H1 (cell line): ENCODE results near the gene PPP1R12A. TPM values are rescaled to one million over a fixed set of nuclear protein-coding genes. Genes with fewer than 3 reads are reported as not detected.

Experiments used
- CTCF ChIA-PET: fragments of 300-600 bp; sonication (Branson Sonifier 250); formaldehyde crosslinking; loops from one replicate; lab custom pipeline; 2021; ENCODE audit not compliant: partially characterized antibody; lab: Charles Lee
- POLR2A ChIA-PET: fragments of 300-600 bp; sonication (Branson Sonifier 250); formaldehyde crosslinking; loops from one replicate; lab custom pipeline; 2021; ENCODE audit warnings: inconsistent platforms; ENCODE audit not compliant: partially characterized antibody; lab: Charles Lee
- DNase-seq, 2 experiments: peaks; one replicate each; pipeline versions ENCODE4 v3.0.0 to v3.0.0-alpha.2; 2010 to 2022; ENCODE audit warnings: low spot score in 2 of 2, low read depth in 1 of 2, mixed read lengths in 1 of 2
- FAIRE-seq: peaks from 2 replicates; lab custom pipeline; 2011; peaks lifted over from hg19 to GRCh38; lab: Jason Lieb, UNC
- H2AFZ ChIP-seq: 2 replicates; pipeline ENCODE4 v1.8.1; 2012; ENCODE audit warnings: low read length, inconsistent platforms
- H2AK5ac ChIP-seq: 2 replicates; pipeline ENCODE4 v1.6.1; 2013; ENCODE audit warnings: low read depth, low read length
- H2BK120ac ChIP-seq: replicated peaks from 2 replicates; pipeline ENCODE3; 2013; ENCODE audit warnings: low read depth, low read length, inconsistent platforms
- H2BK12ac ChIP-seq: 2 replicates; pipeline ENCODE4 v1.6.1; 2013; ENCODE audit warnings: low read depth, low read length
- H2BK15ac ChIP-seq: 2 replicates; pipeline ENCODE4 v1.6.1; 2013; ENCODE audit warnings: low read length
- H2BK20ac ChIP-seq: 2 replicates; pipeline ENCODE4 v1.6.1; 2013; ENCODE audit warnings: low read length
- H2BK5ac ChIP-seq: 2 replicates; pipeline ENCODE4 v1.6.1; 2013; ENCODE audit warnings: low read depth, low read length
- H3K14ac ChIP-seq: 2 replicates; pipeline ENCODE4 v1.6.1; 2013; ENCODE audit warnings: inconsistent platforms; ENCODE audit not compliant: insufficient read length
- H3K18ac ChIP-seq: 2 replicates; pipeline ENCODE4 v1.6.1; 2013; ENCODE audit warnings: low read length; ENCODE audit errors: extremely low read depth
- H3K23ac ChIP-seq: 2 replicates; pipeline ENCODE4 v1.6.1; 2013; ENCODE audit warnings: inconsistent platforms; ENCODE audit not compliant: insufficient read length
- H3K23me2 ChIP-seq: 2 replicates; pipeline ENCODE4 v1.6.1; 2013; ENCODE audit warnings: low read depth, low read length
- H3K27ac ChIP-seq: 2 replicates; pipeline ENCODE4 v1.6.1; 2011; ENCODE audit warnings: low read depth, low read length, inconsistent platforms
- H3K27me3 ChIP-seq, 4 experiments: replicated peaks in 1 of 4; 1 replicate in 1 of 4; 2 replicates in 3 of 4; pipeline versions ENCODE4 v1.6.1 to v1.8.1; 2011 to 2013; ENCODE audit warnings: low read length in 3 of 4, mild to moderate bottlenecking in 3 of 4, inconsistent platforms in 2 of 4, mixed read lengths in 2 of 4, moderate library complexity in 1 of 4; ENCODE audit not compliant: control insufficient read depth in 3 of 4, insufficient read depth in 3 of 4; ENCODE audit errors: extremely low read depth in 1 of 4
- H3K36me3 ChIP-seq, 4 experiments: 2 replicates each; pipeline versions ENCODE4 v1.6.1 to v1.8.1; 2011 to 2013; ENCODE audit warnings: mild to moderate bottlenecking in 4 of 4, low read length in 3 of 4, moderate library complexity in 2 of 4, control low read depth in 1 of 4, inconsistent platforms in 1 of 4; ENCODE audit not compliant: insufficient read depth in 4 of 4, control insufficient read depth in 2 of 4
- H3K4ac ChIP-seq: replicated peaks from 2 replicates; pipeline ENCODE3; 2013; ENCODE audit warnings: low read length, low read depth, mixed read lengths, inconsistent platforms; ENCODE audit not compliant: insufficient read length
- H3K4me1 ChIP-seq, 4 experiments: replicated peaks in 1 of 4; 1 replicate in 1 of 4; 2 replicates in 3 of 4; pipeline versions ENCODE4 v1.6.1 to v1.8.1; 2011 to 2013; ENCODE audit warnings: low read length in 3 of 4, inconsistent platforms in 2 of 4, mixed read lengths in 1 of 4; ENCODE audit not compliant: insufficient read depth in 4 of 4, control insufficient read depth in 3 of 4
- H3K4me2 ChIP-seq, 2 experiments: 2 replicates each; pipeline versions ENCODE4 v1.6.1 to v1.8.1; 2011 to 2013; ENCODE audit warnings: low read depth in 2 of 2, low read length in 2 of 2, control low read depth in 1 of 2, inconsistent platforms in 1 of 2, mild to moderate bottlenecking in 1 of 2; ENCODE audit not compliant: insufficient read depth in 1 of 2
- H3K4me3 ChIP-seq, 4 experiments: fragments of 200-600, 300-600 bp in 1 of 4; sonication (generic), shearing (Covaris generic), sonication (Bioruptor Twin) in 1 of 4; 2 replicates each; pipeline versions ENCODE4 v1.5.1 to v1.8.1; 2011 to 2016; ENCODE audit warnings: low read length in 4 of 4, low read depth in 3 of 4, control low read depth in 2 of 4, inconsistent platforms in 2 of 4, mild to moderate bottlenecking in 2 of 4, mixed read lengths in 1 of 4, moderate library complexity in 1 of 4; ENCODE audit not compliant: insufficient read depth in 2 of 4; ENCODE audit errors: extremely low read depth in 1 of 4
- H3K56ac ChIP-seq: replicated peaks from 2 replicates; pipeline ENCODE3; 2013; ENCODE audit warnings: low read depth, mild to moderate bottlenecking, mixed read lengths, low read length, inconsistent platforms; ENCODE audit not compliant: insufficient read length
- H3K79me1 ChIP-seq: 2 replicates; pipeline ENCODE4 v1.6.1; 2013; ENCODE audit warnings: low read depth, low read length, control low read depth
- H3K79me2 ChIP-seq, 2 experiments: 2 replicates each; pipeline versions ENCODE4 v1.6.1 to v1.8.1; 2012 to 2013; ENCODE audit warnings: low read length in 2 of 2, mild to moderate bottlenecking in 2 of 2, inconsistent platforms in 1 of 2; ENCODE audit not compliant: insufficient read depth in 2 of 2, control insufficient read depth in 1 of 2
- H3K9ac ChIP-seq, 4 experiments: replicated peaks in 1 of 4; 1 replicate in 1 of 4; 2 replicates in 3 of 4; pipeline versions ENCODE4 v1.6.1 to v1.8.1; 2011 to 2013; ENCODE audit warnings: low read depth in 3 of 4, low read length in 3 of 4, control low read depth in 2 of 4, mild to moderate bottlenecking in 2 of 4, moderate library complexity in 2 of 4, inconsistent platforms in 1 of 4; ENCODE audit errors: extremely low read depth in 1 of 4
- H3K9me3 ChIP-seq, 2 experiments: 2 replicates each; pipeline versions ENCODE4 v1.6.1 to v1.8.1; 2012 to 2013; ENCODE audit warnings: mild to moderate bottlenecking in 2 of 2, moderate library complexity in 2 of 2, control low read depth in 1 of 2, inconsistent platforms in 1 of 2, low read depth in 1 of 2, low read length in 1 of 2, mixed read lengths in 1 of 2; ENCODE audit not compliant: insufficient read depth in 2 of 2
- H4K20me1 ChIP-seq, 2 experiments: replicated peaks in 1 of 2; 2 replicates each; pipeline versions ENCODE3 to v1.8.1; 2011 to 2013; ENCODE audit warnings: inconsistent platforms in 2 of 2, low read length in 2 of 2, mild to moderate bottlenecking in 1 of 2; ENCODE audit not compliant: insufficient read depth in 2 of 2, control insufficient read depth in 1 of 2
- H4K5ac ChIP-seq: 2 replicates; pipeline ENCODE4 v1.6.1; 2013; ENCODE audit warnings: low read length, low read depth, mixed read lengths, inconsistent platforms; ENCODE audit not compliant: insufficient read length
- H4K8ac ChIP-seq: 2 replicates; pipeline ENCODE4 v1.8.0; 2013; ENCODE audit warnings: mild to moderate bottlenecking, moderate library complexity, low read length, inconsistent platforms; ENCODE audit not compliant: insufficient read depth; ENCODE audit errors: extremely low read depth
- H4K91ac ChIP-seq: replicated peaks from 2 replicates; pipeline ENCODE3; 2013; ENCODE audit warnings: low read length, mixed read lengths, inconsistent platforms; ENCODE audit not compliant: insufficient read length
- BACH1 ChIP-seq: IDR thresholded peaks from 2 replicates; pipeline ENCODE4 v1.6.1; 2012; ENCODE audit warnings: low read length, improper control_type of control experiment
- EGR1 ChIP-seq: IDR thresholded peaks from 2 replicates; pipeline ENCODE4 v1.6.1; 2011; ENCODE audit warnings: low read depth, low read length, borderline replicate concordance
- EZH2 ChIP-seq: fragments of 200-600 bp; sonication (generic); IDR thresholded peaks from 2 replicates; pipeline ENCODE4 v1.7.1; 2012; ENCODE audit warnings: low read depth, mild to moderate bottlenecking, moderate library complexity, low read length, inconsistent platforms; ENCODE audit not compliant: severe bottlenecking
- FOSL1 ChIP-seq: IDR thresholded peaks from 2 replicates; pipeline ENCODE4 v1.6.1; 2011; ENCODE audit warnings: mild to moderate bottlenecking, low read depth, low read length, moderate library complexity; ENCODE audit not compliant: insufficient read depth
- GTF2F1 ChIP-seq: IDR thresholded peaks from 2 replicates; pipeline ENCODE4 v1.6.1; 2012; ENCODE audit warnings: low read depth, low read length, improper control_type of control experiment, borderline replicate concordance
- PHF8 ChIP-seq: fragments of 200-600 bp; sonication (generic); conservative IDR thresholded peaks from 2 replicates; pipeline ENCODE4 v1.7.1; 2012; ENCODE audit warnings: low read depth, mild to moderate bottlenecking, inconsistent platforms, low read length, moderate library complexity
- SIRT6 ChIP-seq: IDR thresholded peaks from one replicate; pipeline ENCODE4 v1.7.1; 2012; ENCODE audit warnings: low read length, inconsistent platforms
- TAF1 ChIP-seq: IDR thresholded peaks from 2 replicates; pipeline ENCODE4 v1.6.1; 2011; ENCODE audit warnings: mild to moderate bottlenecking, low read depth, low read length
- polyA plus RNA-seq, 7 experiments: library from polyadenylated mRNA; depleted of rRNA in 3 of 7; stranded (reverse) in 5 of 7; unstranded in 2 of 7; fragments of >200 nt in 5 of 7; fragments of 200-250 nt in 2 of 7; gene quantifications; 1 replicate in 5 of 7; 2 replicates in 1 of 7; 4 replicates in 1 of 7; pipeline versions ENCODE4 v1.2.1 to v1.2.3, GENCODE V29; 2011 to 2013; ENCODE audit warnings: missing spikeins in 2 of 7, mixed read lengths in 2 of 7
- total RNA-seq: library from RNA; stranded (reverse); fragmentation: NEBNext Ultra II Directional; extraction: Animal tissue kit (Norgen Biotek cat#: 25700); gene quantifications from 2 replicates; pipeline ENCODE4 v1.2.1, GENCODE V29; 2021

The PPP1R12A gene
- total and polyA plus RNA-seq, 2 of the 8 experiments (the other 6 are each of a cell fraction or from before 2014, with no cell fraction given) = 14.7 to 81.5 TPM

- Histone ChIP-seq H2BK12ac (no peak overlapping the region), H2AK5ac (no peak overlapping the region), H3K18ac (no peak overlapping the region), H4K20me1 (peaks cover 2 to 4% of the 10 kb centered on the region in 2 experiments), H2BK5ac (no peak overlapping the region), H3K4me3 (no peak overlapping the region), H3K27ac (no peak overlapping the region), H3K4ac (no peak overlapping the region), H3K56ac (no peak overlapping the region), H3K27me3 (no peaks in the 10 kb centered on the region), H3K4me2 (no peak overlapping the region), H2BK120ac (no peak overlapping the region), H2BK20ac (no peak overlapping the region), H3K79me1 (no peaks in the 10 kb centered on the region), H3K9ac (no peak overlapping the region), H3K14ac (no peak overlapping the region), H3K9me3 (no peaks in the 10 kb centered on the region), H3K36me3 (peaks cover 0 to 3% (median 0%) of the 10 kb centered on the region in 4 experiments; a peak in 2 of 8 replicates), H4K91ac (no peak overlapping the region), H3K23me2 (no peaks in the 10 kb centered on the region), H2BK15ac (no peak overlapping the region), H3K79me2 (peaks cover 5 to 95% of the 10 kb centered on the region in 2 experiments; a peak in 3 of 4 replicates), H2AFZ (no peak overlapping the region), H3K23ac (no peak overlapping the region), H3K4me1 (no peaks in the 10 kb centered on the region), H4K5ac (no peak overlapping the region), H4K8ac (no peak overlapping the region)
- CTCF ChIA-PET = interaction anchor here (1.4 to 2.3 kb wide), 2 partner anchors 9 to 12 kb away, joined by 3 to 5 read pairs; no protein-coding TSS in a partner anchor
- POLR2A ChIA-PET = interaction anchor here (0.6 to 1.6 kb wide), 4 partner anchors 10 to 39 kb away, joined by 3 to 6 read pairs (median 4); no protein-coding TSS in a partner anchor
- DNase-seq (no peak), FAIRE-seq (no peak)
- TF ChIP-seq PHF8 (no peak), EGR1 (no peak), BACH1 (no peak), TAF1 (no peak), SIRT6 (no peak), EZH2 (no peak), FOSL1 (no peak), GTF2F1 (no peak)
Measured at GRCh38 chr12:79895071-79895470, 39.8 kb downstream of the PPP1R12A start.
